ENCODE results near the gene CD22. TPM values are rescaled to one million over a fixed set of nuclear protein-coding genes. Genes with fewer than 3 reads are reported as not detected.

CD22 gene
- total and polyA plus RNA-seq, 4 donors, result 0.15 to 4.1 (median 1.3) TPM

DNA sequence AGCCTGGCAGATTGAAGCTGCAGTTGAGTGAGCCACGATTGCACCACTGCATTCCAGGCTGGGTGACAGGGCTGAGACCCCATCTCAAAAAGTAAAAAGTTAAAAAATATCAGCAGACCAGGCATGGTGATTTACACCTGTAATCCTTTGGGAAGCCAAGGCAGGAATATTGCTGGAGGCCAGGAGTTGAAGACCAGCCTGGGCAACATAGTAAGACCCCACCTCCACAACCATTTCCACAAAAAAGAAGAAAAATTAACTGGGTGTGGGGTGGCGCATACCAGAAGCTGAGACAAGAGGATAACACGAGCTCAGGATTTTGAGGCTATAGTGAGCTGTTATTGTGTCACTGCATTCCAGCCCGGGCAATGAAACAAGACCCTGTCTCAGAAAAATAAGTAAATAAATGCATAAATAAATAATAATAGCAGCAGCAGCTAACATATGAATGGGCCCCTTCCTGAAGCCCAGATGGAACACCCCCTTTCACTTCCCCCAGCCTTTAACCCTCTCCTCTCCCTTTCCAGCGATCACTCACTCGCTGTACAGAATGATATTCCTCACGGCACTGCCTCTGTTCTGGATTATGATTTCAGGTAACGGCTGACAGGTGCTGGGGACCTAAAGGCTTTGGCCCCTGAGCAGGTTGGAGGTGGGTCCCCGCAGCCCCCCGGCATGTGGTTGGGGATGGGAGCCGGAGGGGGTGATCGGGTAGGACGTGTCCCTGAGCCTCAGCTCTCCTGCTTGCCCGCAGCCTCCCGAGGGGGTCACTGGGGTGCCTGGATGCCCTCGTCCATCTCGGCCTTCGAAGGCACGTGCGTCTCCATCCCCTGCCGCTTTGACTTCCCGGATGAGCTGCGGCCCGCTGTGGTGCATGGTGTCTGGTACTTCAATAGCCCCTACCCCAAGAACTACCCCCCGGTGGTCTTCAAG, 33.9 kb upstream of the CD22 start (continued):
- TF ChIP-seq, protein P1, sequence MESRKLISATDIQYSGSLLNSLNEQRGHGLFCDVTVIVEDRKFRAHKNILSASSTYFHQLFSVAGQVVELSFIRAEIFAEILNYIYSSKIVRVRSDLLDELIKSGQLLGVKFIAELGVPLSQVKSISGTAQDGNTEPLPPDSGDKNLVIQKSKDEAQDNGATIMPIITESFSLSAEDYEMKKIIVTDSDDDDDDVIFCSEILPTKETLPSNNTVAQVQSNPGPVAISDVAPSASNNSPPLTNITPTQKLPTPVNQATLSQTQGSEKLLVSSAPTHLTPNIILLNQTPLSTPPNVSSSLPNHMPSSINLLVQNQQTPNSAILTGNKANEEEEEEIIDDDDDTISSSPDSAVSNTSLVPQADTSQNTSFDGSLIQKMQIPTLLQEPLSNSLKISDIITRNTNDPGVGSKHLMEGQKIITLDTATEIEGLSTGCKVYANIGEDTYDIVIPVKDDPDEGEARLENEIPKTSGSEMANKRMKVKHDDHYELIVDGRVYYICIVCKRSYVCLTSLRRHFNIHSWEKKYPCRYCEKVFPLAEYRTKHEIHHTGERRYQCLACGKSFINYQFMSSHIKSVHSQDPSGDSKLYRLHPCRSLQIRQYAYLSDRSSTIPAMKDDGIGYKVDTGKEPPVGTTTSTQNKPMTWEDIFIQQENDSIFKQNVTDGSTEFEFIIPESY (IDR thresholded peaks at IDR 0.05), result no peak
- no peak for TF ChIP-seq SP1 (IDR thresholded peaks at IDR 0.05)
- TF ChIP-seq FOXA2 (IDR thresholded peaks at IDR 0.05), result no peak

DNA sequence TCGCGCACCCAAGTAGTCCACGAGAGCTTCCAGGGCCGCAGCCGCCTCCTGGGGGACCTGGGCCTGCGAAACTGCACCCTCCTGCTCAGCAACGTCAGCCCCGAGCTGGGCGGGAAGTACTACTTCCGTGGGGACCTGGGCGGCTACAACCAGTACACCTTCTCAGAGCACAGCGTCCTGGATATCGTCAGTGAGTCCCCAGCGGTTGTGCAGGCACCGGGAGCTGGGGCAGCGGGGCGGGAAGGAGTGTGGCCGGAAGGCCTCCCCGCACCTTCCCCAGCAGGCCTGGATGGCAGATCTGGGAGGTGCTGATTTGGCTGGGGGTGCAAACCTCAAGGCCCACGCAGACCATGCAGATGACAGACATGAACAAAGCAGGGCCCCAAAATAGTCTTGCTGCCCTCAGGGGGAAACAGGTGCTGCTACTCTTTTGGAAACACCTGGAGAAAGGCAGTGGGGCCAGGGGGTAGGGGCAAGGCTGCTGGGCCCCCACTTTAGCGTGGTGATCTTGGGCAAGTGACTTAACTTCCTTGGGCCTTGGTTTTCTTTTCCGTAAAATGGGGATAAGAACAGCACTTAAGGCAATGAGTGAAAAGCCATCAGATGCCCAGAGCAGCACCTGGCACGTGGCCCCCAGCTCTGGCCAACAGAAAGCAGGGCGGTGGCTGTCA, 33.1 kb upstream of the CD22 start:
- Histone ChIP-seq H3K4me1 (ENCODE audit: control insufficient read depth in 4 of 4, insufficient read depth in 4 of 4, low read length in 3 of 4) (no peaks in the 10 kb centered on the region), H3K4me3 (ENCODE audit: low read depth in 1 of 3, low read length in 3 of 3) (no peak overlapping the region), H3K36me3 (ENCODE audit: control insufficient read depth in 4 of 4, insufficient read depth in 3 of 4, low read depth in 1 of 4, low read length in 3 of 4) (no peaks in the 10 kb centered on the region), H3K27ac (ENCODE audit: low read depth in 1 of 2, low read length in 2 of 2) (no peak overlapping the region), H3K27me3 (ENCODE audit: control insufficient read depth in 4 of 4, insufficient read depth in 4 of 4, low read length in 3 of 4) (no peaks in the 10 kb centered on the region), H3K9me3 (ENCODE audit: control insufficient read depth in 4 of 4, low read length in 3 of 4) (no peaks in the 10 kb centered on the region), H3K9ac (ENCODE audit: low read depth in 1 of 2, low read length in 2 of 2) (no peak overlapping the region)
- WGBS, result 74% methylated on average over 24 of the region's 24 CpGs
- DNase-seq (ENCODE audit: low spot score), result no peak
- no peak for TF ChIP-seq GABPA (IDR thresholded peaks at IDR 0.05 in 1 of 2, conservative IDR thresholded peaks at IDR 0.05 in 1 of 2)
- TF ChIP-seq, protein P2, sequence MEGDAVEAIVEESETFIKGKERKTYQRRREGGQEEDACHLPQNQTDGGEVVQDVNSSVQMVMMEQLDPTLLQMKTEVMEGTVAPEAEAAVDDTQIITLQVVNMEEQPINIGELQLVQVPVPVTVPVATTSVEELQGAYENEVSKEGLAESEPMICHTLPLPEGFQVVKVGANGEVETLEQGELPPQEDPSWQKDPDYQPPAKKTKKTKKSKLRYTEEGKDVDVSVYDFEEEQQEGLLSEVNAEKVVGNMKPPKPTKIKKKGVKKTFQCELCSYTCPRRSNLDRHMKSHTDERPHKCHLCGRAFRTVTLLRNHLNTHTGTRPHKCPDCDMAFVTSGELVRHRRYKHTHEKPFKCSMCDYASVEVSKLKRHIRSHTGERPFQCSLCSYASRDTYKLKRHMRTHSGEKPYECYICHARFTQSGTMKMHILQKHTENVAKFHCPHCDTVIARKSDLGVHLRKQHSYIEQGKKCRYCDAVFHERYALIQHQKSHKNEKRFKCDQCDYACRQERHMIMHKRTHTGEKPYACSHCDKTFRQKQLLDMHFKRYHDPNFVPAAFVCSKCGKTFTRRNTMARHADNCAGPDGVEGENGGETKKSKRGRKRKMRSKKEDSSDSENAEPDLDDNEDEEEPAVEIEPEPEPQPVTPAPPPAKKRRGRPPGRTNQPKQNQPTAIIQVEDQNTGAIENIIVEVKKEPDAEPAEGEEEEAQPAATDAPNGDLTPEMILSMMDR (IDR thresholded peaks at IDR 0.05; ENCODE audit: low read depth, low read length, missing input control), result no peak
- TF ChIP-seq SP1 (IDR thresholded peaks at IDR 0.05), result no peak
- no peak for TF ChIP-seq HNF4G (IDR thresholded peaks at IDR 0.05)
- no peak for TF ChIP-seq YY1 (IDR thresholded peaks at IDR 0.05)
- no peak for TF ChIP-seq EGR1 (IDR thresholded peaks at IDR 0.05; ENCODE audit: low read depth in 2 of 2)
- no peak for TF ChIP-seq TAF1 (conservative IDR thresholded peaks at IDR 0.05)
- TF ChIP-seq, protein P3, sequence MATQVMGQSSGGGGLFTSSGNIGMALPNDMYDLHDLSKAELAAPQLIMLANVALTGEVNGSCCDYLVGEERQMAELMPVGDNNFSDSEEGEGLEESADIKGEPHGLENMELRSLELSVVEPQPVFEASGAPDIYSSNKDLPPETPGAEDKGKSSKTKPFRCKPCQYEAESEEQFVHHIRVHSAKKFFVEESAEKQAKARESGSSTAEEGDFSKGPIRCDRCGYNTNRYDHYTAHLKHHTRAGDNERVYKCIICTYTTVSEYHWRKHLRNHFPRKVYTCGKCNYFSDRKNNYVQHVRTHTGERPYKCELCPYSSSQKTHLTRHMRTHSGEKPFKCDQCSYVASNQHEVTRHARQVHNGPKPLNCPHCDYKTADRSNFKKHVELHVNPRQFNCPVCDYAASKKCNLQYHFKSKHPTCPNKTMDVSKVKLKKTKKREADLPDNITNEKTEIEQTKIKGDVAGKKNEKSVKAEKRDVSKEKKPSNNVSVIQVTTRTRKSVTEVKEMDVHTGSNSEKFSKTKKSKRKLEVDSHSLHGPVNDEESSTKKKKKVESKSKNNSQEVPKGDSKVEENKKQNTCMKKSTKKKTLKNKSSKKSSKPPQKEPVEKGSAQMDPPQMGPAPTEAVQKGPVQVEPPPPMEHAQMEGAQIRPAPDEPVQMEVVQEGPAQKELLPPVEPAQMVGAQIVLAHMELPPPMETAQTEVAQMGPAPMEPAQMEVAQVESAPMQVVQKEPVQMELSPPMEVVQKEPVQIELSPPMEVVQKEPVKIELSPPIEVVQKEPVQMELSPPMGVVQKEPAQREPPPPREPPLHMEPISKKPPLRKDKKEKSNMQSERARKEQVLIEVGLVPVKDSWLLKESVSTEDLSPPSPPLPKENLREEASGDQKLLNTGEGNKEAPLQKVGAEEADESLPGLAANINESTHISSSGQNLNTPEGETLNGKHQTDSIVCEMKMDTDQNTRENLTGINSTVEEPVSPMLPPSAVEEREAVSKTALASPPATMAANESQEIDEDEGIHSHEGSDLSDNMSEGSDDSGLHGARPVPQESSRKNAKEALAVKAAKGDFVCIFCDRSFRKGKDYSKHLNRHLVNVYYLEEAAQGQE (IDR thresholded peaks at IDR 0.05), result no peak
